Activated CD4-positive, CD25-positive, alpha-beta regulatory T cell treated with anti-CD3 and anti-CD28 coated beads, Interleukin-2, amount 50 U/mL, for 24 hours (primary cell): ENCODE measurements around the gene PRSS56.

ENCODE experiments used
- ATAC-seq, 2 donors: fragments of 150-1000 bp; cut with Tn5 transposase; one replicate each; pipeline ENCODE4 v1.10.0; 2021; ENCODE audit warnings: mild to moderate bottlenecking in 1 of 2, moderate library complexity in 1 of 2

Gene PRSS56

GRCh38 chr2:232574674-232575403 is 54.7 kb downstream of the PRSS56 start:
- ATAC-seq, result no peak
